Measurements from ENCODE around the gene PCDHB15. TPM values are rescaled to one million over a fixed set of nuclear protein-coding genes. Genes with fewer than 3 reads are reported as not detected.
"Not testable (repeated sequence)": the region's sequence is repeated elsewhere in the genome, so short reads cannot be mapped to it uniquely, and the experiment has no call there.

The PCDHB15 gene
- 1 to 10 TPM in 1 of 2 donors, under 1 TPM in 1; 0.49 to 1.1 TPM for total RNA-seq
- long read RNA-seq, full-length matches to known transcripts, result 1 of 1 reads
- long read RNA-seq, partial matches to known transcripts, result 0 of 1 reads
- long read RNA-seq, other reads (novel, unspliced or antisense), result 0 of 1 reads

DNA sequence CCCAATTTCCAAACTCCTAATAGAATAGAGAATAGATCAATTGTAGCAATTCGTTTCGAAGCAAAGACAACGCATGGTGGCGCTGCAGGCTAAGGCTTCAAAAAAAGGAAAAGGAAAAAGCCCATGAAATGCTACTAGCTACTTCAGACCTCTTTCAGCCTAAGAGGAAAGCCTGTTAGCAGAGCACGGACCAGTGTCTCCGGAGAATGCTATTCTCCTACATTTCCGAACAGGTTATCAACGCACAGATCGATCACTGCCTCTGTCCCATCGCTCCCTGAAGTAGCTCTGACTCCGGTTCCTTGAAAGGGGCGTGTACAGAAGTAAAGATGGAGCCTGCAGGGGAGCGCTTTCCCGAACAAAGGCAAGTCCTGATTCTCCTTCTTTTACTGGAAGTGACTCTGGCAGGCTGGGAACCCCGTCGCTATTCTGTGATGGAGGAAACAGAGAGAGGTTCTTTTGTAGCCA, at the start of gene PCDHB15:
Gene PCDHB15, plus strand, starts transcription at position 146 of the 468 bp plus-strand sequence. Its CDS starts 184 bp downstream, at position 330.
- intact Hi-C loops (cut with DNase I, micrococcal nuclease), result no loop called here
- no peak for ATAC-seq
- DNase-seq, result peak in 1 of 2 donors; percentile 12

DNA sequence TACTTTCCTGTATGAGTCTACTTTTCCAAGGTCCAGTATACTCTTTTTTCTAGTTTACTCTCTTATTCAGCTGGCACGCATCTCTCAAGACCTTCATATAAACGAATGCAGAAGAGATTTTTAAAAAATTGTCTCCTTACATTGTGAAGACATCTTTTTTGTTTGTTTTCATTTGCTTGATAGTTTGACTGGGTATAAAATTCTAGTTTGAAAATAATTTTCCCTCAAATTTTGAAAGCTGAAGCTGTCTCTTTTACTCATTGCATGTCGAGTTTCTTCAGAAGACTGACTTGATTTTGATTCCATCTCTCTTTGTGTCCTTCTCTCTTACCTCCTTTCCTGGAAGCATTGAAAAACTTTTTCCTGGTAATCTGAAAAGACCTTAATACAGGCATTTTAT, 48.8 kb upstream of the PCDHB15 start:
- intact Hi-C loops (cut with DNase I, micrococcal nuclease), result no loop called here
- DNase-seq, result no peak
- no peak for ATAC-seq

DNA sequence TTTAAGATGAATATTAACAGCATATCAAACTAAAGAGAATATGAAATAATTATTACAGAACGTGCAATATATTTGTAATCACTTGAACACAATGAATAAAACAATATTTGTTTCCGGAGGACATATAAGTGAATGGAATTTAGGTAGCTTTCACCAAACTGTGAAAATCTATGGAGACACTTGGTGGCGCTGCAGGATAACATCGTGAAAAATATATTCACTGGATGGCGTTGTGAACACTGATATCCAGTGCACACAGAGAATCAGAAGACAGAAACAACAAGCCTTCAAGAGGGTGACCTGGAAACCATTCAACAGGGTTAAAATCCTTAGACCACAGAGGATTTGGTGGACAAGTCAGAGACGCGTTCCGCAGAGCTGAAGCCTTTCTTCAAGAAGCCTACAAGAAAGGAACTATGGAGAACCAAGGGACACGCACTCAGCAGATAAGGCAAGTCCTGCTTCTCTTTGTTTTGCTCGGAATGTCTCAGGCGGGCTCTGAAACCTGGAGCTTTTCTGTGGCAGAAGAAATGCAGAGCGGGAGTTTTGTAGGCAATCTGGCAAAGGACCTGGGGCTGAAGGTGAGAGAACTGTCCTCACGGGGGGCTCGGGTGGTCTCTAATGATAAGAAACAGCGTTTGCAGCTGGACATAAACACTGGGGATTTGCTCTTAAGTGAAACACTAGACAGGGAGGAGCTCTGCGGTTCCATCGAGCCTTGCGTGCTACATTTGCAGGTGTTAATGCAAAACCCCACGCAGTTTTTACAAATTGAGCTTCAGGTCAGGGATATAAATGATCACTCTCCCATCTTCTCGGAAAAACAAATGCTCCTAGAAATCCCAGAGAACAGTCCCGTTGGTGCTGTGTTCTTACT, 45.6 kb upstream of the PCDHB15 start, which contains the start of gene PCDHB11:
Gene PCDHB11, plus strand, starts transcription at position 269 of the 877 bp plus-strand sequence. Its CDS starts 148 bp downstream, at position 417.
- intact Hi-C loops (cut with DNase I, micrococcal nuclease), result no loop called here
- ATAC-seq (no peak), DNase-seq (no peak)

DNA sequence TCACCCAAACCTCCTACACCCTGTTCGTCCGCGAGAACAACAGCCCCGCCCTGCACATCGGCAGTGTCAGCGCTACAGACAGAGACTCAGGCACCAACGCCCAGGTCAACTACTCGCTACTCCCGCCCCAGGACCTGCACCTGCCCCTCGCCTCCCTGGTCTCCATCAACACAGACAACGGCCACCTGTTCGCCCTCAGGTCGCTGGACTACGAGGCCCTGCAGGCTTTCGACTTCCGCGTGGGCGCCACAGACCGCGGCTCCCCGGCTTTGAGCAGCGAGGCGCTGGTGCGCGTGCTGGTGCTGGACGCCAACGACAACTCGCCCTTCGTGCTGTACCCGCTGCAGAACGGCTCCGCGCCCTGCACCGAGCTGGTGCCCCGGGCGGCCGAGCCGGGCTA, 44.1 kb upstream of the PCDHB15 start:
- intact Hi-C loops (cut with DNase I, micrococcal nuclease); DNase-seq; ATAC-seq: not testable (repeated sequence)

DNA sequence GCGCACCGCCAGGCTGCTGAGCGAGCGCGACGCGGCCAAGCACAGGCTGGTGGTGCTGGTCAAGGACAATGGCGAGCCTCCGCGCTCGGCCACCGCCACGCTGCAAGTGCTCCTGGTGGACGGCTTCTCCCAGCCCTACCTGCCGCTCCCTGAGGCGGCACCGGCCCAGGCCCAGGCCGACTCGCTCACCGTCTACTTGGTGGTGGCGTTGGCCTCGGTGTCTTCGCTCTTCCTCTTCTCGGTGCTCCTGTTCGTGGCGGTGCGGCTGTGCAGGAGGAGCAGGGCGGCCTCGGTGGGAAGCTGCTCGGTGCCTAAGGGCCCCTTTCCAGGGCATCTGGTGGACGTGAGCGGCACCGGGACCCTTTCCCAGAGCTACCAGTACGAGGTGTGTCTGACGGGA, 43.5 kb upstream of the PCDHB15 start:
- DNase-seq; intact Hi-C loops (cut with DNase I, micrococcal nuclease); ATAC-seq: not testable (repeated sequence)

DNA sequence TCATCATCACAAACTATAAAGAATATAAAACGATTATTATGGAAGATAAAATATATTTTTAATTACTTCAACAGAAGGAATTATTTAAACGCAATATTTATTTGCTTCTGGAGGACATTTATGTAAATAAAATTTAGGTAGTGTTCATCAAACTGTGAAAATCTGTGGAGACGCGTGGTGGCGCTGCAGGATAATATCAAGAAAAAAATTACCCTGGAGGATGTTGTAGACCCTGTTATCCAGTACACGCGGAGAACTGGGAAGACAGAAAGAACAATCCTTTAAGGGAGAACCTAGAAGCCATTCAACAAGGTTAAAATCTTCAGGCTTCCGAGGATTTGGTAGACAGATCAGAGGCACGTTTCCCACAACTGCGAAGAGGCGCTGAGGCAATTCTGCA, 36.7 kb upstream of the PCDHB15 start, which contains the start of gene PCDHB12:
Gene PCDHB12, plus strand, starts transcription at position 242 of the 400 bp plus-strand sequence. CDS start 189 bp downstream, outside the sequence.
- ATAC-seq (no peak), DNase-seq (no peak)
- intact Hi-C loops (cut with DNase I, micrococcal nuclease), result no loop called here

DNA sequence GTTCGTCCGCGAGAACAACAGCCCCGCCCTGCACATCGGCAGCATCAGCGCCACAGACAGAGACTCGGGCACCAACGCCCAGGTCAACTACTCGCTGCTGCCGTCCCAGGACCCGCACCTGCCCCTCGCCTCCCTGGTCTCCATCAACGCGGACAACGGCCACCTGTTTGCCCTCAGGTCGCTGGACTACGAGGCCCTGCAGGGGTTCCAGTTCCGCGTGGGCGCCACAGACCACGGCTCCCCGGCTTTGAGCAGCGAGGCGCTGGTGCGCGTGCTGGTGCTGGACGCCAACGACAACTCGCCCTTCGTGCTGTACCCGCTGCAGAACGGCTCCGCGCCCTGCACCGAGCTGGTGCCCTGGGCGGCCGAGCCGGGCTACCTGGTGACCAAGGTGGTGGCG, 34.9 kb upstream of the PCDHB15 start:
- ATAC-seq; DNase-seq; intact Hi-C loops (cut with DNase I, micrococcal nuclease): not testable (repeated sequence)

DNA sequence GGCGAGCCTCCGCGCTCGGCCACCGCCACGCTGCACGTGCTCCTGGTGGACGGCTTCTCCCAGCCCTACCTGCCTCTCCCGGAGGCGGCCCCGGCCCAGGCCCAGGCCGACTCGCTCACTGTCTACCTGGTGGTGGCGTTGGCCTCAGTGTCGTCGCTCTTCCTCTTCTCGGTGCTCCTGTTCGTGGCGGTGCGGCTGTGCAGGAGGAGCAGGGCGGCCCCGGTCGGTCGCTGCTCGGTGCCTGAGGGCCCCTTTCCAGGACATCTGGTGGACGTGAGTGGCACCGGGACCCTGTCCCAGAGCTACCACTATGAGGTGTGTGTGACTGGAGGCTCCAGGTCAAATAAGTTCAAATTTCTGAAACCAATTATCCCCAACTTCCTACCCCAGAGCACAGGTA, 34.3 kb upstream of the PCDHB15 start:
- DNase-seq; intact Hi-C loops (cut with DNase I, micrococcal nuclease); ATAC-seq: not testable (repeated sequence)

DNA sequence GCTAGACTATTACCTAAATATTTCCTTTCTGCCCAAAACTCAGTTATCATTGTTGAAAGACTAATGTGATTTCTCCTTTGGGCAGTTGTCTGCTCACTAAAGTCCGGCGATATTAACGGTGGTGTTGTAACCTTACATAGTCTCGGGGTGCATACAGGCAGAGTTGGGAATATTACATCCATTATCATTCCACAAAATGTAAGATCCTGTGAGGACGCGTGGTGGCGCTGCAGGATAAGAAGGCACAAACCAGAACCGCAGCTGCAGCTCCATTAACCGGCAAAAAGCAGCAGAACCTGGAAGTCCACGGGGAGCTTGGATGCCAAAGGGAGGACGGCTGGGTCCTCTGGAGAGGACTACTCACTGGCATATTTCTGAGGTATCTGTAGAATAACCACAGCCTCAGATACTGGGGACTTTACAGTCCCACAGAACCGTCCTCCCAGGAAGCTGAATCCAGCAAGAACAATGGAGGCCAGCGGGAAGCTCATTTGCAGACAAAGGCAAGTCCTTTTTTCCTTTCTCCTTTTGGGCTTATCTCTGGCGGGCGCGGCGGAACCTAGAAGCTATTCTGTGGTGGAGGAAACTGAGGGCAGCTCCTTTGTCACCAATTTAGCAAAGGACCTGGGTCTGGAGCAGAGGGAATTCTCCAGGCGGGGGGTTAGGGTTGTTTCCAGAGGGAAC, 31.4 kb upstream of the PCDHB15 start, which contains the start of gene PCDHB13:
Gene PCDHB13, plus strand, starts transcription at position 264 of the 684 bp plus-strand sequence. Its CDS starts 205 bp downstream, at position 469.
- intact Hi-C loops (cut with DNase I, micrococcal nuclease), result not testable (repeated sequence)
- ATAC-seq (peak; percentile 49), DNase-seq (peak in 1 of 2 donors; percentile 45)

DNA sequence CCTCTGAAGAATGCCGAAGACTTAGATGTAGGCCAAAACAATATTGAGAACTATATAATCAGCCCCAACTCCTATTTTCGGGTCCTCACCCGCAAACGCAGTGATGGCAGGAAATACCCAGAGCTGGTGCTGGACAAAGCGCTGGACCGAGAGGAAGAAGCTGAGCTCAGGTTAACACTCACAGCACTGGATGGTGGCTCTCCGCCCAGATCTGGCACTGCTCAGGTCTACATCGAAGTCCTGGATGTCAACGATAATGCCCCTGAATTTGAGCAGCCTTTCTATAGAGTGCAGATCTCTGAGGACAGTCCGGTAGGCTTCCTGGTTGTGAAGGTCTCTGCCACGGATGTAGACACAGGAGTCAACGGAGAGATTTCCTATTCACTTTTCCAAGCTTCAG, 30.6 kb upstream of the PCDHB15 start:
- DNase-seq; intact Hi-C loops (cut with DNase I, micrococcal nuclease); ATAC-seq: not testable (repeated sequence)

DNA sequence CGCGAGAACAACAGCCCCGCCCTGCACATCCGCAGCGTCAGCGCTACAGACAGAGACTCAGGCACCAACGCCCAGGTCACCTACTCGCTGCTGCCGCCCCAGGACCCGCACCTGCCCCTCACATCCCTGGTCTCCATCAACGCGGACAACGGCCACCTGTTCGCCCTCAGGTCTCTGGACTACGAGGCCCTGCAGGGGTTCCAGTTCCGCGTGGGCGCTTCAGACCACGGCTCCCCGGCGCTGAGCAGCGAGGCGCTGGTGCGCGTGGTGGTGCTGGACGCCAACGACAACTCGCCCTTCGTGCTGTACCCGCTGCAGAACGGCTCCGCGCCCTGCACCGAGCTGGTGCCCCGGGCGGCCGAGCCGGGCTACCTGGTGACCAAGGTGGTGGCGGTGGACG, 29.7 kb upstream of the PCDHB15 start:
- intact Hi-C loops (cut with DNase I, micrococcal nuclease); DNase-seq; ATAC-seq: not testable (repeated sequence)

DNA sequence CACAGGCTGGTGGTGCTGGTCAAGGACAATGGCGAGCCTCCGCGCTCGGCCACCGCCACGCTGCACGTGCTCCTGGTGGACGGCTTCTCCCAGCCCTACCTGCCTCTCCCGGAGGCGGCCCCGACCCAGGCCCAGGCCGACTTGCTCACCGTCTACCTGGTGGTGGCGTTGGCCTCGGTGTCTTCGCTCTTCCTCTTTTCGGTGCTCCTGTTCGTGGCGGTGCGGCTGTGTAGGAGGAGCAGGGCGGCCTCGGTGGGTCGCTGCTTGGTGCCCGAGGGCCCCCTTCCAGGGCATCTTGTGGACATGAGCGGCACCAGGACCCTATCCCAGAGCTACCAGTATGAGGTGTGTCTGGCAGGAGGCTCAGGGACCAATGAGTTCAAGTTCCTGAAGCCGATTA, 29.2 kb upstream of the PCDHB15 start:
- DNase-seq; intact Hi-C loops (cut with DNase I, micrococcal nuclease); ATAC-seq: not testable (repeated sequence)

DNA sequence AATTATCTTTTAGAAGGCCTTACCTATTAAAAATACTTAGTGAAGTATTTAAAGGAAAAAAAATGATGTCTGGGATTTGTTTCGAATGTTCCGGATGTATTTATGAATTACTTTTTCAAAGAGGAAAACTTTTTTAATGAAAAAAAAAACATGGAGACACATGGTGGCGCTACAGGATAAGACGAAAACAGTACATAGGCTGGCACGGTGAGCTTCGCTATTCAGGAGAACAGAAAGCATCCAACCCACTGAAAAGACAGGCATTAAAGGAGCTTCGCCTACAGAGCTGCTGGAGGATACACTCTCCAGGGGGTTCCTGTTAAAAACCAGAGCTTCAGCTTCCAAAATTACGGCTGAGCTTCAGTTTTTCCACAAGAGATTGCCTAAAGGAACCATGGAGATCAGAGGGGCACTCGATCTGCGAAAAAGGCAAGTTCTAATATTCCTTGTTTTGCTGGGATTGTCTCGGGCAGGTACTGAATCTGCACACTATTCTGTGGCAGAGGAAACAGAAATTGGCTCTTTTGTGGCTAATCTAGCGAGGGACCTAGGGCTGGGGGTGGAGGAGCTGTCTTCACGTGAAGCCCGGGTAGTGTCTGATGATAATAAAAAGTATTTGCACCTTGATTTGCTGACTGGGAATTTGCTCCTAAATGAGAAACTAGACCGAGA, 21.9 kb upstream of the PCDHB15 start, which contains the start of gene PCDHB14:
Gene PCDHB14, plus strand, starts transcription at position 232 of the 672 bp plus-strand sequence. Its CDS starts 163 bp downstream, at position 395.
- no peak for DNase-seq
- ATAC-seq, result no peak

DNA sequence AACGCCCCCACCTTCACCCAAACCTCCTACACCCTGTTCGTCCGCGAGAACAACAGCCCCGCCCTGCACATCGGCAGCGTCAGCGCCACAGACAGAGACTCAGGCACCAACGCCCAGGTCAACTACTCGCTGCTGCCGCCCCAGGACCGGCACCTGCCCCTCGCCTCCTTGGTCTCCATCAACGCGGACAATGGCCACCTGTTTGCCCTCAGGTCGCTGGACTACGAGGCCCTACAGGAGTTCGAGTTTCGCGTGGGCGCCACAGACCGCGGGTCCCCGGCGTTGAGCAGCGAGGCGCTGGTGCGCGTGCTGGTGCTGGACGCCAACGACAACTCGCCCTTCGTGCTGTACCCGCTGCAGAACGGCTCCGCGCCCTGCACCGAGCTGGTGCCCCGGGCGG, 20.4 kb upstream of the PCDHB15 start:
- DNase-seq; ATAC-seq; intact Hi-C loops (cut with DNase I, micrococcal nuclease): not testable (repeated sequence)

More for the DNA sequence above, 21.9 kb upstream of the PCDHB15 start, which contains the start of gene PCDHB14:
- intact Hi-C loops (cut with DNase I, micrococcal nuclease), result no loop called here

DNA sequence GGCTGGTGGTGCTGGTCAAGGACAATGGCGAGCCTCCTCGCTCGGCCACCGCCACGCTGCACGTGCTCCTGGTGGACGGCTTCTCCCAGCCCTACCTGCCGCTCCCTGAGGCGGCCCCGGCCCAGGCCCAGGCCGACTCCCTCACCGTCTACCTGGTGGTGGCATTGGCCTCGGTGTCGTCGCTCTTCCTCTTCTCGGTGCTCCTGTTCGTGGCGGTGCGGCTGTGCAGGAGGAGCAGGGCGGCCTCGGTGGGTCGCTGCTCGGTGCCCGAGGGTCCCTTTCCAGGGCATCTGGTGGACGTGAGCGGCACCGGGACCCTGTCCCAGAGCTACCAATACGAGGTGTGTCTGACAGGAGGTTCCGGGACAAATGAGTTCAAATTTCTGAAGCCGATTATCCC, 19.8 kb upstream of the PCDHB15 start:
- DNase-seq; intact Hi-C loops (cut with DNase I, micrococcal nuclease); ATAC-seq: not testable (repeated sequence)

DNA sequence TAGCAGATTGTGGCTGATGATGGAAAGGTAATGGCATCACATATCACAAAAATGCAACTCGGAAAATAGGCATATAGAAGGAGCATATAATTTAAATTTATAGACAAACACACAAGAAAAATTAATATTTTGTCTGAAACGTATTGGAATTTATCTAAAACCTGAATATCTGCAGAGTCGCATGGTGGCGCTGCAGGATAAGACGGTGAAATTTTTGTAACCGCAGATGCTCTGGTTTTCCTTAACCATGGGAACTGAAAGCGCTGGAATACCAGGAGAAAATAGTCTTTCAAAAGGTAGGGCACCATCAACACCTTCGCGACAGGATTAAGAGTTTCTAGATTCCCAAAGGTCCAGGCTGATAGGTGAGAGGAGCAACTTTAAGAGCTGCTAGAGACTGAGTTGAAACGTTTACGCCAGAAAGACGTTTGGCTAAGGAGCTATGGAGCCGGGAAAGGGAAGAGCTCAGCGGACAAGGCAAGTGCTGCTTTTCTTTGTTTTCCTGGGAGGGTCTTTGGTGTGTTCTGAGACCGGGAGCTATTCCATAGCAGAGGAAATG, 11.0 kb upstream of the PCDHB15 start:
- intact Hi-C loops (cut with DNase I, micrococcal nuclease), result no loop called here
- DNase-seq (no peak), ATAC-seq (no peak)

DNA sequence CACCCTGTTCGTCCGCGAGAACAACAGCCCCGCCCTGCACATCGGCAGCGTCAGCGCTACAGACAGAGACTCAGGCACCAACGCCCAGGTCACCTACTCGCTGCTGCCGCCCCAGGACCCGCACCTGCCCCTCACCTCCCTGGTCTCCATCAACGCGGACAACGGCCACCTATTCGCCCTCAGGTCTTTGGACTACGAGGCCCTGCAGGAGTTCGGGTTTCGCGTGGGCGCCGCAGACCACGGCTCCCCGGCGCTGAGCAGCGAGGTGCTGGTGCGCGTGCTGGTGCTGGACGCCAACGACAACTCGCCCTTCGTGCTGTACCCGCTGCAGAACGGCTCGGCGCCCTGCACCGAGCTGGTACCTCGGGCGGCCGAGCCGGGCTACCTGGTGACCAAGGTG, 9.3 kb upstream of the PCDHB15 start:
- intact Hi-C loops (cut with DNase I, micrococcal nuclease); ATAC-seq; DNase-seq: not testable (repeated sequence)
